Tibial artery (tissue), 4 donors: ENCODE results near the gene EXOSC2.

Experiments used
- DNase-seq, 2 donors: peaks; one replicate each; pipeline ENCODE4 v3.0.0-alpha.2; 2019
- H3K27ac ChIP-seq, 2 donors: fragments of 200-600 bp; sonication (generic) in 1 of 2; 1 replicate in 1 of 2; 2 replicates in 1 of 2; pipeline ENCODE4 v1.5.1; 2018 to 2019; ENCODE audit warnings: mild to moderate bottlenecking in 1 of 2
- H3K27me3 ChIP-seq, 2 donors: fragments of 200-600 bp; sonication (generic) in 1 of 2; one replicate each; pipeline versions ENCODE4 v1.5.1 to v1.6.0; 2016 to 2019
- H3K36me3 ChIP-seq, 3 donors: fragments of 200-600 bp; sonication (generic) in 2 of 3; one replicate each; pipeline ENCODE4 v1.5.1; 2016 to 2019; ENCODE audit warnings: mild to moderate bottlenecking in 2 of 3
- H3K4me1 ChIP-seq, 4 donors: fragments of 200-600 bp; sonication (generic) in 2 of 4; 1 replicate in 3 of 4; 2 replicates in 1 of 4; pipeline ENCODE4 v1.5.1; 2016 to 2019
- H3K4me3 ChIP-seq, 2 donors: fragments of 200-600 bp; sonication (generic) in 1 of 2; 1 replicate in 1 of 2; 2 replicates in 1 of 2; pipeline ENCODE4 v1.5.1; 2018 to 2019; ENCODE audit warnings: mild to moderate bottlenecking in 2 of 2
- H3K9me3 ChIP-seq, 3 donors: fragments of 200-600 bp; sonication (generic) in 1 of 3; one replicate each; pipeline ENCODE4 v1.5.1; 2016 to 2019
- intact Hi-C: fragments of 100-400 bp; cut with DNase I; formaldehyde crosslinking; loops from one replicate; pipeline ENCODE4 v1.15.0; 2023; ENCODE audit warnings: low total_unique reads
- TF ChIP-seq, protein P1 (sequence below), 2 experiments: fragments of 200-600 bp in 1 of 2; fragments of 450-650 bp in 1 of 2; IDR thresholded peaks; one replicate each; pipeline ENCODE4 v1.5.1; 2017 to 2019; ENCODE audit warnings: antibody characterized with exemption in 2 of 2, mild to moderate bottlenecking in 1 of 2, moderate library complexity in 1 of 2

Gene EXOSC2

DNA sequence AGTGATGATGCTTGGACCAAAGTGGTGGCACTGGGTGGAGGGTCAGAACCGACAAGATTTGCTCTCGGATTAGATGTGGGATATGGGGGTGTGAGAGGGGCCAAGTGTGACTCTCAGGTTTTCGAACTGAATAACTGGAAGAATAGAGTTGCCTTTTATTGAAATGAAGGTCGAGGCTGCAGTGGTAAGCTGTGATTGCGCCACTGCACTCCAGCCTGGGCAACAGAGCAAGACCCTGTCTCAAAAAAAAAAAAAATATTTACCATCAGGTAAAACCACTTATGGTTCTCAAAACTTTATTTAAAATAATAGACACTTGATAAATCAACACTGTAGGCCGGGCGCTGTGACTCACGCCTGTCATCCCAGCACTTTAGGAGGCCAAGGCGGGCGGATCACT lies 27.2 kb downstream of the EXOSC2 start:
- DNase-seq: no peak
- intact Hi-C loops: no loop called here
- Histone ChIP-seq H3K4me3 (no peak overlapping the region), H3K4me1 (peaks cover 0 to 21% (median 8%) of the 10 kb centered on the region in 4 donors), H3K27ac (no peak overlapping the region), H3K36me3 (no peaks in the 10 kb centered on the region), H3K9me3 (no peaks in the 10 kb centered on the region), H3K27me3 (no peaks in the 10 kb centered on the region)
- TF ChIP-seq, protein P1, sequence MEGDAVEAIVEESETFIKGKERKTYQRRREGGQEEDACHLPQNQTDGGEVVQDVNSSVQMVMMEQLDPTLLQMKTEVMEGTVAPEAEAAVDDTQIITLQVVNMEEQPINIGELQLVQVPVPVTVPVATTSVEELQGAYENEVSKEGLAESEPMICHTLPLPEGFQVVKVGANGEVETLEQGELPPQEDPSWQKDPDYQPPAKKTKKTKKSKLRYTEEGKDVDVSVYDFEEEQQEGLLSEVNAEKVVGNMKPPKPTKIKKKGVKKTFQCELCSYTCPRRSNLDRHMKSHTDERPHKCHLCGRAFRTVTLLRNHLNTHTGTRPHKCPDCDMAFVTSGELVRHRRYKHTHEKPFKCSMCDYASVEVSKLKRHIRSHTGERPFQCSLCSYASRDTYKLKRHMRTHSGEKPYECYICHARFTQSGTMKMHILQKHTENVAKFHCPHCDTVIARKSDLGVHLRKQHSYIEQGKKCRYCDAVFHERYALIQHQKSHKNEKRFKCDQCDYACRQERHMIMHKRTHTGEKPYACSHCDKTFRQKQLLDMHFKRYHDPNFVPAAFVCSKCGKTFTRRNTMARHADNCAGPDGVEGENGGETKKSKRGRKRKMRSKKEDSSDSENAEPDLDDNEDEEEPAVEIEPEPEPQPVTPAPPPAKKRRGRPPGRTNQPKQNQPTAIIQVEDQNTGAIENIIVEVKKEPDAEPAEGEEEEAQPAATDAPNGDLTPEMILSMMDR (IDR thresholded peaks at IDR 0.05): no peak

DNA sequence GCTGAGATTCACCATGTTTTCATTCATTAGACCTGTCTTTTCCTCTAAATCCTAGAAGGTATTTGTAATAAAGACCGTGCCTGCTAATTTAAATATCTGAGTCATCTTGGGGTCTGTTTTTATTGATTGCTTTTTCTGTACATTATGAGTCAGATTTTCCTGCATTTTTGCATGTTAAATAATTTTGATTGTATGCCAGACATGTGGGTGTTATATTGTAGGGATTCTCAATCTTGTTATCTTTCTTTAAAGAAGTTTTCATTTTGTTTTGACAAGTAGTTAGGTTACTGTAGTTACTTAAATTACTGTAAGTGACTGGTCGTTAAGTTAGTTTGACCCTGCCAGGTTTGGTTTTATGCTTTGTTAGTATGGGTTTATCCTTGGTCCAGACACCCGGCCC lies 35.1 kb downstream of the EXOSC2 start:
- Histone ChIP-seq H3K4me3 (no peak overlapping the region), H3K36me3 (no peaks in the 10 kb centered on the region), H3K27ac (no peak overlapping the region), H3K27me3 (no peaks in the 10 kb centered on the region), H3K9me3 (no peaks in the 10 kb centered on the region), H3K4me1 (peaks cover 0 to 11% (median 0%) of the 10 kb centered on the region in 4 donors)
- TF ChIP-seq, protein P1 (IDR thresholded peaks at IDR 0.05): no peak
- no peak for DNase-seq
- intact Hi-C loops: no loop called here

DNA sequence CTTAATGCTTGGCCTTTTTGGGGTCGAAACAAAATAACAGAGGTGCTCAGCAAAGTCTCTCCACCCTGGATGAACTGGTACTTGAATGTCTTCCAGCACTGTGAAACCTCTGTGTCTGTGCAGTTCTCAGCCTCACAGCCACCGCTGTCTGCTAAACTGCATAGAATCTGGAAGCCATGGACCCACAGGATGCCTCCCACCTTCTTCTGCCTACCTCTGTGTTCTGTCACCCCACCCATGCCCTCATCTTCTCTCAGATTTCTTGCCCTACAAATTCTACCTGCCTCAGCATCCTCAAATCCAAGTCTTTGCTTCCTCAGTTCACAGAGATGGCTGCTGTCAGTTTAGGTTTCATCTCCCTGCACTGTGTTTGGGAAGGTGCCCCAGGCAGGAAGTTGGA lies 35.6 kb downstream of the EXOSC2 start:
- intact Hi-C loops: no loop called here
- Histone ChIP-seq H3K36me3 (no peaks in the 10 kb centered on the region), H3K4me3 (no peak overlapping the region), H3K9me3 (no peaks in the 10 kb centered on the region), H3K27ac (no peak overlapping the region), H3K27me3 (no peaks in the 10 kb centered on the region), H3K4me1 (peaks cover 0 to 11% (median 0%) of the 10 kb centered on the region in 4 donors)
- no peak for DNase-seq
- TF ChIP-seq, protein P1 (IDR thresholded peaks at IDR 0.05): no peak

DNA sequence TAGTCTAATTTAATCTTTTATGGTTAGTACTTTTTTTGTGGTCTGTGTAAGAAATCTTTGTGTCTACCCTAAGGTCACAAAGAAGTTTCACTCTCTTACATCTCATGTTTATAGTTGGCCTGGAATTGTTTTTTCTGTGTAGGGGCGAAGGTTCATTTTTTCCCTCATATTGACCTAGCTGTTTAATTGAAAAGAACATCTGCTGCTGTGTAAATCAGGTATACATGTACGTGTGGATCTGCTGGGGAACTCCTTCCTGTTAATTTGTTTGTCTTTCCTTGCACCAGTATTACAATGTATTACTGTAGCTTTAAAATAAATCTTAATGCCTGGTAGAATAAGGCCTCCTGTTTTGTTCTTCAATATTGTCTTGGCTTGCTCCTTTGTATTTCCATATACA lies 37.8 kb downstream of the EXOSC2 start:
- TF ChIP-seq, protein P1 (IDR thresholded peaks at IDR 0.05): no peak
- Histone ChIP-seq H3K27ac (no peak overlapping the region), H3K9me3 (no peaks in the 10 kb centered on the region), H3K27me3 (no peaks in the 10 kb centered on the region), H3K36me3 (no peaks in the 10 kb centered on the region), H3K4me1 (peaks cover 0 to 11% (median 0%) of the 10 kb centered on the region in 4 donors), H3K4me3 (no peak overlapping the region)
- DNase-seq: no peak
- intact Hi-C loops: loop anchor here (10.0 kb wide), 1 partner anchor 1057 kb away; no protein-coding TSS in a partner anchor

DNA sequence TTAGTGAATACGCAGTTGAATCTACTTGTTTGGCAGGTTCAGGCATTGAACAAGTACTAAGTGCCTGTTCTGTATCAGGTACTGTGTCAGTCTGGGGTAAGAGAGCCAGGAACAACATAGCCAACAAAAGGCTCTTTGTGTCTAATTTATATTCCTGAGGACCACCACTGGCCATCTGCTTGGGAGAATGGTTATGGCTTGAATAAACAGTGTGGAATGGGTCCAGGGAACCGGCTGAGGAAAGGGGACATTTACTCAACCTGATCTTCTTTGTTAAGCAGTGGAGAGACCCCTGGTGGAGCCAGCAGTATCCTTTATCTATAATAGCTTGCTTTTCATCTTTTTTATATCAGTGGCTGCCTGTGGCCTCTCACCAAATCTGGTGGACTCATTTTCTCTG lies 38.6 kb downstream of the EXOSC2 start:
- intact Hi-C loops: loop anchor here (10.0 kb wide), 1 partner anchor 1057 kb away; no protein-coding TSS in a partner anchor
- H3K4me1 ChIP-seq: peaks cover 0 to 11% (median 0%) of the 10 kb centered on the region in 4 donors
- no peaks in the 10 kb centered on the region for H3K36me3 ChIP-seq
- H3K9me3 ChIP-seq: no peaks in the 10 kb centered on the region
- H3K27me3 ChIP-seq: no peaks in the 10 kb centered on the region
- TF ChIP-seq, protein P1 (IDR thresholded peaks at IDR 0.05): no peak
- H3K4me3 ChIP-seq: no peak overlapping the region
- H3K27ac ChIP-seq: no peak overlapping the region
- DNase-seq: no peak

DNA sequence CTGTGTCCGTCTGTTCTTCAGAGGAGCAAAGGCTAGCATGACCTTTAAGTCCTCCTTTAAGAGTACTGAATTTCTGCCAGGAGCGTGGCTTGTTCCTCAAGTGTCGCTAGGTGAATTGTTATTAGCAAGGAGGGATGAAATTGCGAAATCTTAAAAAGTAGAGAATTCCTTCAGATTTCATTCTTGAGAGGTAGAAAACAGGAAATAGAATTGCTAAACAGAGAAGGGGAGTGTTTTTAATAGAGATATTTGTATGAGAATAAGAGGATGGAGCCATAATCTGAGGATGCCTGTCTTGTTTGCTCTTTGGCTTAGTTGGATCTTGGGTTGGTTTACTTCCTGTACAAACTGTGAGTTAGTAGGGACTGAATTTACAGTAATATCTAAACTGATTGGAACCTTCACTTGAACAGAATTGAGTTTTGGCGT lies 39.2 kb downstream of the EXOSC2 start:
- Histone ChIP-seq H3K9me3 (no peaks in the 10 kb centered on the region), H3K36me3 (no peaks in the 10 kb centered on the region), H3K27ac (no peak overlapping the region), H3K4me3 (no peak overlapping the region), H3K4me1 (peaks cover 0 to 11% (median 0%) of the 10 kb centered on the region in 4 donors), H3K27me3 (no peaks in the 10 kb centered on the region)
- TF ChIP-seq, protein P1 (IDR thresholded peaks at IDR 0.05): no peak
- no peak for DNase-seq
- intact Hi-C loops: loop anchor here (10.0 kb wide), 1 partner anchor 1058 kb away; no protein-coding TSS in a partner anchor
